ENCODE data around the gene LSS.
"Not testable (repeated sequence)": the region's sequence is repeated elsewhere in the genome, so short reads cannot be mapped to it uniquely, and the experiment has no call there.

LSS gene

DNA sequence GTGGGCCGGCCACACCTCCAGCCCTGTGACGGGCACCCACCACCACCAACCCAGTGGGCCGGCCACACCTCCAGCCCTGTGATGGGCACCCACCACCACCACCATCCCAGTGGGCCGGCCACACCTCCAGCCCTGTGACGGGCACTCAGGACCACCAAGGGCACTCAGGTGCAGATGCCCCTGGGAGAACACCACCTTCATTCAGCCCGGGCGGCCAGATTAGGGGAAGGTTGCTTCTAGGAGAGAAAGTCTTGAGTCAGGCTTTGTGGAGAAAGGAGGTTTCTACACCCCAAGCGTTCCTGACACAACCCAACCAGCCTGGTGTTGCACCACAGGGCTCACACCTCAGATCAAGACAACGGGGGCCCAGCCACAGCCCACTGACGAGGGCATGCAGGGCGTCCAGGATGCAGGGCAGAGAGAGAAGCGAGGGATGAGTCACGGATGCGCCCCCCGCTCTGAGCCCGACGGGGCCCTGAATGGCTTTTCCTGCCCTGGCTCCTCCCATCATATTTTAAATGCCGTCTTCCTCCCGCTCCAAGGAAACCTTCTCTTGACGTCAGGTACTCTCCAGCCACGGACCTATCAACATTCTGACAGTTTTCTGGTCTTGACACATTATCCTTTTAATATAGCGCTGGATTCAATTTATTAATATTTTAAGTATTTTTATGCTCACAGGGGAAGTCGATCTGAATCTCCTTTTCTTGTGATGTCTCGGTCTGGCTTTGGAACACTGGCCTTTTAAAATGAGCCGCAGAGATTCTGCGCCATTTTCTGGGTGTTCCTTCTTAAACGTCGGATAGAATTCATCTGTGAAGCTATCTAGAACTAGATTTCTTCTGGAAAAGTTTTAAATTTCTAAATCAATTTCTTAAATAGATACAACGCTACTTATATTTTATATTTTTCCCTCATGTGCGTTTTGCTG, 43.7 kb downstream of the LSS start:
- peak; percentile 32 for DNase-seq

DNA sequence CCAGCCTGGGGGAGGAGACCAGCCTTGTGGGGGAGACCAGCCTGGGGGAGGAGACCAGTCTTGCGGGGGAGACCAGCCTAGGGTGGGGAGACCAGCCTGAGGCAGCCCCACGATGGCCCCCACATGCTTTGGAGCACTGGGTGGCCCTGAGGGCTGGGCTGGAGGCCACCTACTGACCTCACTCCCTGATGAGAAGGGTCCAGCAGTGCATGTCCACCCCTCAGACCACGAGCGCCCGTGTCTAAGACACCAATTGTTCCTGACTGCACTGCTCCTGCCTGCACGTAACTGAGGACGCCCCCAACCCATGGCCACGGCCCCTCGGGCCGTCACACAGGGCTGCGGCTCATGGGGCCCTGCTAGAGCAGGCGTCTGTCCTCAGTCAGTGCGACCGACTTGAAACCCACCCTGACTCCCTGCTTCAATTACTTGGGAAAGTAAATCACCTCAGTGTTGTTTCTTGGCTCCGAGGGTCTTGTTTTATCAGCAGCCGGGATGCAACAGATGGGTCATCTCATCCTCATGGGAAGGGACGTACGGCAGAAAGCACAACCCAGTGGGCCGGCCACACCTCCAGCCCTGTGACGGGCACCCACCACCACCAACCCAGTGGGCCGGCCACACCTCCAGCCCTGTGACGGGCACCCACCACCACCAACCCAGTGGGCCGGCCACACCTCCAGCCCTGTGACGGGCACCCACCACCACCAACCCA, 44.5 kb downstream of the LSS start, which contains the start of gene SPATC1L:
SPATC1L (minus strand) TSS at position 550 of the 715 bp plus-strand sequence. CDS start 1,643 bp downstream, outside the sequence.
- DNase-seq: no peak

DNA sequence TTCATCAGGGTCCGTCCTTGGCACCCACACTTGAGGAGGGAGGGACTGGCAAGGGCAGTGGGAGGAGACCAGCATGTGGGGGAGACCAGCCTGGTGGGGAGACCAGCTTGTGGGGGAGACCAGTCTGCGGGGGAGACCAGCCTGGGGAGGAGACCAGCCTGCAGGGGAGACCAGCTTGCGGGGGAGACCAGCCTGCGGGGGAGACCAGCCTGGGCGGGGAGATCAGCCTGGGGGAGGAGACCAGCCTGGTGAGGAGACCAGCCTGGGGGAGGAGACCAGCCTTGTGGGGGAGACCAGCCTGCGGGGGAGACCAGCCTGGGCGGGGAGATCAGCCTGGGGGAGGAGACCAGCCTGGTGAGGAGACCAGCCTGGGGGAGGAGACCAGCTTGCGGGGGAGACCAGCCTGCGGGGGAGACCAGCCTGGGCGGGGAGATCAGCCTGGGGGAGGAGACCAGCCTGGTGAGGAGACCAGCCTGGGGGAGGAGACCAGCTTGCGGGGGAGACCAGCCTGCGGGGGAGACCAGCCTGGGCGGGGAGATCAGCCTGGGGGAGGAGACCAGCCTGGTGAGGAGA, 45.2 kb downstream of the LSS start:
- DNase-seq: not testable (repeated sequence)

DNA sequence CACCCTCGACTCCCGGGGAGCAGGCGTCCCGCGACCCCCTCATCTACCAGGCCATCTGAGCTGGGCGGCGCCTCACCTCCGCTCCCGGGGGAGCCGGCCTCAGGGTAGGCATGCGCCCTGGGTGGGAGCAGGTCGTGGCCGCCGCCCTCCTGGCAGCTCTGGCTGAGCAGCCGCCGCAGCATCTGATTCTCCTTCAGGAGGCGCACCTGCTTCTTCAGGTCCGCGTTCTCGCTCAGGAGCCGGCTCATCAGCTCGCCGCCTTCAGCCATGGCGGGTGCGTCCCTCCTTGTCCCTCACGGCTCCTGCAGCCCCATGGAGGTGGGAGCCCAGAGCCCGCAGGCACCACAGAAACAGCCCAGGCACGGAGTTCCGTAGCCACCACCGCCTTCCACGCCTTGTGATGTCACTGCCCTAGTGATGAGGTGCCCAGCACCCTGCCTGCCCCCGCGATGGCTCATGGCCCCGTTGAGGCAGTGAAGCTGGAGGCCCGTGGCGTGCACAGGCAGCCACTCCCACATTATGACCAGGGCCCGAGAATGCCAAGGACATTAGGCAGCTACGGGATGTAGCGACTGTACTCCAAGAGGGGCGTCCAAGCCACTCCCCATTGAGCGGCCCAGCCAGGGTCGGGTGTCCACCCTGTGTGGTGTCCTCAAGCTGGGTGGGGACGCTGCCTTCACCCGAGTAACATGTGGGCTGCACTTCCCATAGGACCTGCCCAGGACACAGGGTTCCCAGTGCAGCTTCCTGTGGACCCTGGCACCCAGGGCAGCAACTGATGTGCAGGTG, 45.8 kb downstream of the LSS start:
- DNase-seq: no peak

DNA sequence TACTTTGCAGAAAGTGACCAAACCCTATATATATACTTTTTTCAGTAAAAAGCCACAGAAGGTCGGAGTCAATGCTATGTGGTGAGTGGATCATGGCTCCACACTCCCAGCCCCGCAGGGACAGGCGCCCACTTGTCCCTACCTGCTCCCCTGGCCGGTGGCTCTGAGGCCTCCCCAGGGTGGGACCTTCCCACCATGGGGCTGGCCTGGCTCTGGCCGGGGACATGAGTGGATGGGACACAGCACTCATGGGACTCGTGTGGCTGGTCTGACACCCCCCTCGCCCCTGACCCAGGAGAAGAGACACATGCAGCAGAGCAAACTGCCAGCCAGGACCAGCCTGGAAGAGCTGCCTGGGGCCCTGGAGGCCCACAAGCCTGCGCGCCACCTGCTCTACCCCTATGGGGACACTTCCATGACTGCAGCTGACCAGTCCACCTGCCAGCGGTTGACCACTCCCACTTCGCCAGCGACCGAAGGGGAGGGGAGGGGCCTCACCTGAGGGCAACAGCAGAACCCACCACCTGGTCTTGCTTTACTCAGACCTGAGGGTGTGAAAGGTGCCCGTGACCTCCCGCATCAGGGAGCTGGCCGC, 46.5 kb downstream of the LSS start:
- no peak for DNase-seq

DNA sequence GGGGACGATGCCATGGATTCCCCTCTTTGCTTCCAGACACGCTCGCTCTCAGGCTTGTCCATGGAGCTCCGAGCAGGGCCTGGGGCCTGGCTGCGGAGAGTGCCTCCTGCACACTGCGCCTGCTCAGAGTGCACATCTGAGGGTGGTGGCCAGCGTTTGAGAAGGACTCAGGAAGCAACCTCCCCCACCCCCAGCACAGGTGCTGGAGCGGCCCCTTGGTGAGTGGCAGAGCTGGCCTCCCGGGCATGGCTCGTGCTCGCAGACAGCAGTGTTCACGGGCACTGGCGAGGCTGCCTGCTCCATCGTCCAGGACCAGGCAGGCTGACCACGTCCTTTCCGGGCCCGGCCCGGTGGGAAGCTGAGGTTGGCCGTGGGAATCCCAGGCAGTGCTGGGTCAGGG, 47.1 kb downstream of the LSS start:
- no peak for DNase-seq

DNA sequence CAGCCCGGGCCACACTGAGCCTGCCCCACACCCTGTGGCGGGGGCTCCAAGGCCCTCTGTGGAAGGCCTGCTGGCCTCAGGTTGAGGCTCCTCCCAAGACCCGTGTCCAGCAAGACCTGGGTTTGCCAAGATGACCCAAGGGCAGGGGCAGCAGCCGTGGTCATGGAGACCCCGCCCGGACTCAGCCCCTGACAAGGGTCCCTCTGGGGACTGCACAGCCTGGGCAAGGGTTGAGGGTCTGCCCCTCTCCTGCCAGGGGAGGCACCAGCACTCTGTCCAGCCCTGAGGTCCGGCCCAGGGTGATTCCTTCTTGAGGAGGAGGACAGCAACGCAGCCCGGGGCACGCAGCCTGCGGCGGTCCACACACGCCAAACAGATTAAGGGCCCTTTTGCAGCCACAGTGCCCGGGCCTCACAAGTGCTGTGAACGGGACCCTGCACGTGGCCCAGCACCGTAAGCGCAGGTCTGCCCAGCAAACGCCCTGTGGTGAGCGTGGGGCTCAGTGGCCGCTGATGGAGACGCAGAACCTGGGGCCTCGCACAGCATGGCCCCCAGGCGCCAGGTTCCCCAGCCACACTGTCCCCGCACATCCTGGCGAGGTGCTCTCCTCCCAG, 47.7 kb downstream of the LSS start:
- no peak for DNase-seq

DNA sequence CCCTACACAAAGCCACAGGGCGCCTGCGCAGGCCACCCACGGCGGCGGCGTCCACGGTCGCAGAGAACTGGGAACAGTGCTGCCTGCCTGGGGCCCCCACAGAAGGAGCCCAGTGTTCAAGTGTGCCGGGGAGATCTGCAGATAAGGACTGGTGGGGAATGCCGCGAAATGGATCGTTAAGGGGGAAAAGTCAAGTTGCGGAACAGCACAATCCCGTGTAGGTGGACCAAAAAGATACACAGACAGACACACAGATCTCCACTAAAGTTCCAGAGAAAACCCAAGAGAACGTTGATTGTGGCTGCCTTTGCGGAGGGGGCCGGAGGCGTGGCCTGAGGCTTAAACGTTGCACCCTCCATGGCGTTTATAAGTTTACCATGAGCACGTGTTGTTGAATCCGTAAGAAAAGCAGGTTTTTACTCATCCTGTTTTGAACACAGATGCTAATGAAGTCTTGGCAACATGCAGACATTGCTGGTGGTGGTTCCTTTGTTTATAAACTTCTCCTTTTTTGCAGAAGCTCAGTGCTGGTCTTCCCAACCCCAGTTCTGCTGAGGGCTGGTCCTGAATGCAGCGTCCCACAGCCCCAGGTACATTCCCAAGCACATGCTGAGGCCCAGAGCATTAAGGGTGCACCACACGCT, 48.4 kb downstream of the LSS start:
- DNase-seq: no peak

DNA sequence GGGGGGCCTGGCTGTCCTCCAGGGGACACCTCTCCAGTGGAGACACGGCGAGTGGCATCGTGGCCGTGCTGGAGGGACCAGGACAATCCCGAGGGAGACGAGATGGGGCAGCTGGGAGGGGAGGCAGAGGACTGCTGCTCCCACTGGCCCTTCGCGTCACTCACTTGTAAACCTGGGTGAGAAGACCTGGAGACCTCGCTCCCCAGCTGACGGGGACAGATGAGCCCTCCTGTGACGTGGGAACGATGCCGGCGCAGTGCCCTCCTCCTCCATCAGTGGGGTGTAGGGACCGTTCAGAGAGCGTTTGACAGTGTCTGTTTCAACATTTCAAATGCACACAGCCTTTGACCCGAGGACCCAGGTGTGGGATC, 48.9 kb downstream of the LSS start:
- DNase-seq: no peak

DNA sequence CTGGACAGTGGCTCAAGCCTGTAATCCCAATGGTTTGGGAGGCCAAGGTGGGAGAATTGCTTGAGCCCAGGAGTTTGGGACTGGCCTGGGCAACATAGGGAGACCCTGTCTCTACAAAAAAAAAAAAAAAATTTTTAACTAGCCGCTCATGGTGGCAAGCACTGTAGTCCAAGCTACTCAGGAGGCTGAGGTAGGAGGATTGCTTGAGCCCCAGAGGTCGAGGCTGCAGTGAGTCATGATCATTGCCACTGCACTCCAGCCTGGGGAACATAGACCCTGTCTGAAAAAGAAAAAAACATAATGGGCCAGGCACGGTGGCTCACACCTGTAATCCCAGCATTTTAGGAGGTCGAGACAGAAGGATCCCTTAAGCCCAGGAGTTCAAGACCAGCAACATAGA, 49.6 kb downstream of the LSS start:
- DNase-seq: no peak

DNA sequence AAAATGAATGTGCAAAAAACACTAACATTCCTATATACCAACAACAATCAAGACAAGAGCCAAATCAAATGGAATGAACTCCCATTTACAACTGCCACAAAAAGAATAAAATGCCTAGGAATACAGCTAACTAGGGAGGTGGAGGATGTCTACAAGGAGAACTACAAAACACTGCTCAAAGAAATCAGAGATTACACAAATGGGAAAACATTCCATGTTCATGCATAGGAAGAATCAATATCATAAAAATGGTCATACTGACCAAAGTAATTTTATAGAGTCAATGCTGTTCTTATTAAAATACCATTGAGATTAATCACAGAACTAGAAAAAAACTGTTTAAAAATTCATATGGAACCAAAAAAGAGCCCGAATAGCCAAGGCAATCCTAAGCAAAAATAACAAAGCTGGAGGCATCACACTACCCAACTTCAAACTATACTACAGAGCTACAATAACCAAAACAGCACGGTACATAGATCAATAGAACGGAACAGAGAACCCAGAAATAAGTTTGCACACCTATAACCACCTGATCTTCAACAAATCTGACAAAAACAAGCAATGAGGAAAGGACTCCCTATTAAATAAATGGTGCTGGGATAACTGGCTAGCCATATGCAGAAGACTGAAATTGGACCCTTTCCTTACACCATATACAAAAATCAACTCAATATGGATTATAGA, 52.0 kb downstream of the LSS start:
- DNase-seq: not testable (repeated sequence)

DNA sequence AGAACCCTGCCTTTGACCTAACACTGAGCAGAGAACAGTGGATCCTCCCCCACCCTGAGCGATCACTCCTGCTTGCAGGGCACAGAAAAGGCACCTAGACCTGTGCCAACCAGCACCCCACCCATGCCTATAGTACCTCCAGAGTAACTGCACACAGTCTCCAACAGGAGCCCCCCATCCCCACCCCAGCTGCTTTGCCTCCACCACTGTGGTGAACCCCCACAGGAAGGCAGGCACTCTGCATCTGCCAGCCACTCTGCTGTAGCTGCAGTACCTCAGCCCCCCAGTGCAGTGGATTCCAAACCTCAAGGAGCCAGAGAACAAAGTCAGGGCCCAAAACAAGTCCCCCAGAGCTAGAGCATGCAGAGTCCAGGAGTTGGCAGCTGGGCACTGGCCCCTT, 55.0 kb downstream of the LSS start:
- DNase-seq: no peak

DNA sequence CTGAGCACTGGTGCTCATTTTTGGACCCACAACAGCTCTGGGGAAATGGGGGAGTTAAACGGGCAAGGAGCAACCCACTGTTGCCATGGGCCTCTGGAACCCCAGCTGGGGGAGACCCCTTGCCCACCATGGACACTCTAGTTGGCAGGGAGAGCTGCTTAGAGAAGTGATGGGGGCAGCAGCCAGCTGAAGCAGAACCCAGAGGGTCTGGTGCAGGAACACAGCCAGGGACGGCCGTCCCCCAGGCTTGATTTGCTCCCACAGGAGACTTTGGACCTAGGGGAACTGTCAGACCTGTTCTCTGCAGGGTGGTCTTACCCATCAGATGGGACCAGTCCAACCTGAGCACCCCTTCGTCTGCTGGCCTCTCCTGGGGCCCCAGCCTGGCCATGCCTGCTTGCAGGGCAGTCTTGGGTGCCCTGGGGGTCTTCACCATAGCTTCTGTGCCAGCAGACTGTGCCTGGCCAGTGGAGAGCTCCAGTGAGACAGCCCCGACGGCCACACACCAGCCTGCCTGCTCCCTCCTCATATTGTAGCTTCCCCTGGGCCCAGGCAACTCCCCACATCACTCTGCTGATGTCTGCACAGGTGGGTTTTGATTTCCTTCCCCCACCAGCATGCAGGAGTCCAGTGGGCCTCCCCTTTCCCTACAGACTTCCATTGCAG, 55.6 kb downstream of the LSS start:
- DNase-seq: no peak

DNA sequence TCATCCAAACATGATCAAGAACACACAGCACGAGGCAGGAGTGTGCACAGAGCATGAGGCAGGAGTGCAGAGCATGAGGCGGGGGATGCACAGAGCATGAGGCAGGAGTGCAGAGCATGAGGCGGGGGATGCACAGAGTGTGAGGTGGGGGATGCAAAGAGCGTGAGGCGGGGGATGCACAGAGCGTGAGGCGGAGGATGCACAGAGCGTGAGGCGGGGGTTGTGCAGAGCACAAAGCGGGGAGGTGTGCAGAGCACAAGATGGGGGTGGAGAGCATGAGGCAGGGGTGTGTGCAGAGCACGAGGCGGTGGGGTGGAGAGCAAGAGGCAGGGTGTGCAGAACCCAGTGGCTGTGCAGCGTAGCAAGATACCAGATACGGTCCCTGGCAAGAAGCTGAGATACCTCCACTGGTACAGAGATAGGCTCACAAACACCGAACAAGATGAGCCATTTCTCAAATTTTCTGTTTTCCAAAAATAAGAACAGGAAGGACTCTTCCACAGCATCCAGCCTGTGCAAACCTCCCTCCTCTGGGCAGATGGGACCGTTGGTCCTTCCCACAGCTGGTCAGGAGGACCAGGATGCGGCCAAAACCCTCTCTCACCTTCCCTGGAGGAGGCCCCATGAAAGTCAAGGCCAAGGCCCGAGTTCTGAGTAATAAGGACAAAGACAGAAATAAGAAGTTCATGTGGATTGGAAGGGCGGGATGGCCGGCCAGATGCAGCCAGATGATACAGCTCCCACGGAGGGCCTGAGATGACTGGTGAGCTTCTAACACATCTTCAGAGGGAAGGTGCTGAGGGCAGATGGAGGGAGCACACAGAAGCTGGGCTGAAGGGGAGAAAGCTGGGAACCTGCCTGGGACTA, 56.3 kb downstream of the LSS start:
- DNase-seq: no peak

DNA sequence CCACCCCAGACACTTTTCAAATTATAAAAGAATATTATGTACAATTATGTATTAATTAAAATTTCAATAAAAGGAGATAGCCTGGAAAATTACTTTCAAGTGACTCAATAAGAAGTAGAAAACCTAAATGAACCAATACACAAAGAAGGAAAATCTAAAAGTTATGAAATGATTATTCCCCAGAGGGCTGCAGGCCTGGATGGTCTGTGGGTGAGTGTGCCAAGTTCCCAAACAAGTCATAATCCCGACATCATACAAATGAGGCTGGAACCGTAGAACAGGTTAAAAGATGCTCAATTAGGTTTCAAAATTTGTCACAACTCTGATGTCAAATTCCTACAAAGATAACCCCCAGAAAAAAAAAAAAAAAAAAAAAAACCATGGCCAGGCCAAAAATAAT, 57.0 kb downstream of the LSS start:
- DNase-seq: no peak

DNA sequence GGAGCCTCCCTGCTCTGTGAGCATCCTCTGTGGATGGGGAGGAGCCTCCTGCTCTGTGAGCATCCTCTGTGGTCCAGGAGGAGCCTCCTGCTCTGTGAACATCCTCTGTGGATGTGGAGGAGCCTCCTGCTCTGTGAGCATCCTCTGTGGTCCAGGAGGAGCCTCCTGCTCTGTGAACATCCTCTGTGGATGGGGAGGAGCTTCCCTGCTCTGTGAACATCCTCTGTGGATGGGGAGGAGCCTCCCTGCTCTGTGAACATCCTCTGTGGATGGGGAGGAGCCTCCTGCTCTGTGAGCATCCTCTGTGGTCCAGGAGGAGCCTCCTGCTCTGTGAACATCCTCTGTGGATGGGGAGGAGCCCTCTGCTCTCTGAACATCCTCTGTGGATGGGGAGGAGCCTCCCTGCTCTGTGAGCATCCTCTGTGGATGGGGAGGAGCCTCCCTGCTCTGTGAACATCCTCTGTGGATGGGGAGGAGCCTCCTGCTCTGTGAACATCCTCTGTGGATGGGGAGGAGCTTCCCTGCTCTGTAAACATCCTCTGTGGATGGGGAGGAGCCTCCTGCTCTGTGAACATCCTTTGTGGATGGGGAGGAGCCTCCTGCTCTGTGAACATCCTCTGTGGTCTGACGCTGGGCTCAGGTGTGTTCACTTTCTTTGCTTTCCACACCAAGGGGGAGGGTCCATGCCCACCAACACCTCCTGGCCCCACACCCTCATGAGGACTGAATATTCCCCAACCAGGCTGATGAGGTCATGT, 58.0 kb downstream of the LSS start:
- DNase-seq: not testable (repeated sequence)

DNA sequence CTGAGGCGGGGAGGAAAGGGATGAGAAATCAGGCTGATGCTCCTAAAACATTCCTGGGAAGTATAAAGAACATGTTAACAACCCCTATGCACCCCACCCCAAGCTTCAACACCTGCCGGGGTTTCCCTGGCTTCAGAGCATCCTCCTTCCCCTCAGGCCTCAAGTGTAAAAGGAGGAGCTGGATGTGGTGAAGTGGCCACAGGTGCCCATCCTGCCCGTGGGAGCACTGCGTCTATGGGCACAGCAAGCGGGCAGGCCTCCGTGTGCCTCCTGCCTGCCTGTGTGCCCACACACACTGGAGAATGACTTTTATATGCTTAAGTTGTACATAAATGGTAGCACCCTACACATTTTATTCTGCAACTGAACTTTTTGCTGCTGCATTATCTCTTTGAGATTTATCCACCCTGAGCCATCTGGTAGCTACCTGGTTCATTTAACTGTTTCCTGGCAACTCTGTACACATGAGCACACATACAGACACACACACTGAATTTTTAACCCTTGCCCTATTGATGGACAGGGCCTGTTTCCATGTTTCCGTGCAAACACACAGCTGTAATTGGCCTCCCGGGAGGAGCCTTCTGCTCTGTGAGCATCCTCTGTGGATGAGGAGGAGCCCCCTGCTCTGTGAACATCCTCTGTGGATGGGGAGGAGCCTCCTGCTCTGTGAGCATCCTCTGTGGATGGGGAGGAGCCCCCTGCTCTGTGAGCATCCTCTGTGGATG, 59.8 kb downstream of the LSS start:
- DNase-seq: no peak

DNA sequence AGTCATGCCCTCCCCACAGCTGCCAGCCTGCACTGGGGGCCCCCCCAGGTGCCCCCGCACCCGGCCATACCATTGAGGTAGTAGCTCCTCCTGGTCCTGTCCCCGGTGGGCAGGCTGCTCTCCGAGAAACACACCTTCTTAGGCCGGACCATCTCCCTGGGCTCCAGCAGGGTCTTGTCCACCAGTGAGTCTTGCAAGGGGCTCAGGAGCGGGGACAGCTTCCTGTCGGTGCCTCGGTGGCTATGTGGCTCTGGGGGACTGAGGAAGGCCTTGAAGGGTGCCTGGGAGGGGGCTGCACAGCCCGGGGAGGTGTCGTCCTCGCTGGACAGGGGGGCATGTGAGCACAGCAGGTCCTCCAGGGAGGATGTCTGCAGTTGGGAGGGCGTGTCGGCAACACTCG, 60.3 kb downstream of the LSS start:
- DNase-seq: no peak

Measured in T-helper 9 cell (primary cell).